GM23248 (cell line): ENCODE measurements around the gene LTK.

ENCODE experiments used
- EZH2 ChIP-seq: fragments of 200-600 bp; sonication (generic); IDR thresholded peaks from 2 replicates; pipeline ENCODE4 v1.6.1; 2018; ENCODE audit warnings: antibody characterized with exemption, mild to moderate bottlenecking; ENCODE audit not compliant: insufficient read depth, poor library complexity, severe bottlenecking
- EZH2phosphoT487 ChIP-seq: fragments of 200-600 bp; sonication (generic); IDR thresholded peaks from 2 replicates; pipeline ENCODE4 v1.6.1; 2018; ENCODE audit warnings: antibody characterized with exemption, moderate library complexity, mild to moderate bottlenecking, low read depth; ENCODE audit not compliant: insufficient read depth

DNA sequence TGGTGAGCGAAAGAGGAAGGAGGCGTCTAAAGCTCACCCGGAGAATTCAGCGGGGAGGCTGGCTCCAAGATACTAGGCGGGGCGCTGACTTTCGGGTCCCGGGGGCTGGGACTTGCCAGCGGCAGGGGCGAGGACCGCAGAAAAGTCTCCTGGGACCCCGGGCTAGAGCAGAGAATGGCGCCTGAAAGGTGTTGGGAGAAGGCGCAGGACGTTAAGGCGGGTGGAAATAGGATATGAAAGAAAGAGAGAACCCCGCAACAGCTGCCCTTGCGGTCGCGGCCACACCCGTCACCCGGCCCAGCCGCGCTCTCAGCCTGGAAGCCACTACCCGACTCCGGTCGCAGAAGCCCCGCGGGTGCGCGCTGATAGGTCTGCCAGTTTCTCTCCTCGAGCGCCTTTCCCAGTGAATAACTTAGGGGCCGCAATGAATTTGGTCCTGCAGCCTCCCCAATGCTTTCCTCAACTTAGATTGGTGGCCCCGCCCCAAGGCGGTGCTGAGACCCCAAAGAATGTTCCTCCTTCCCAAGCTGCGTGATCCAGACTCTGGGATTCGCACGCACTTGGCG is 604 bp downstream of the LTK start:
- no peak; the same call in 1 of the 2 replicates for TF ChIP-seq EZH2phosphoT487
- peak; percentile 97 for TF ChIP-seq EZH2
